Measurements from ENCODE around the gene CLIC1.

DNA sequence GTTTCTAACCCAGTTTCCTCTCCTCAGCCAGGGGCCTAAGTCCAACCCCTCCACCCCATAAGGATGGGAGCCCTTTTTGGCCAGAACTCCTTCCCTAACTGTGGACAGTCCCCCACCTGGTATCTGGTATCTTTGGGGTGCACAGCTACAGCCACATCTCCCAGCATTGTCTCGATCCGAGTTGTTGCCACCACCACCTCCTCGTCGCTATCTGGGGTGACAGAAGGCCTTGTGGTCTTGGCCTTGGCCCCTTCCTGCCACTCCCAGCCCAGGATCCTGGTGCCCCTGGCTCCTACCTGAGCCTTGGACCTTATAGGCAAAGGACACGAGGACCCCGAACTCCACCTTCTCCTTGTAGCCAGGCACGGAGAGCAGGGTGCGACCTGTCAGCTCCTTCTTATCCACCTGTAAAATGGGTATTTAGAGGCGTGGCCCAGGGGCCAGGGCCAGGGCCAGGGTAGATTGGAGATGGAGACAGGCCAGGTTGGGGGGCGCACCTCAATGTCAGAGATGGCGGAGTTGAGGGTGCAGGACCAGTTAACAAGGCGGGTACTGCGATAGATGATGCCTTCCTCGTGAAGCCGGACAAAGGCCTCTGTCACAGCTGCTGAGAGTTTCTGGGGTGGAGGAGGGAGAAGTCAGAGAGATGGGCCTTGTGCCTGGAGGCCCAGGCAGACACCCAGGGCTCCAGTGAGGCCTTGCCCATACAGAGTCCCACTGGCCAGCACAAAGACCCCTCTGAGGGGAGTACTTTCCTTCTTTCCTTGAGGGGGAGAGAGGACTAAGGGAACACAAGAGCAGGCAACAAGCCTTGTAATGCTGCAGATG is 48.0 kb upstream of the CLIC1 start:
- TF ChIP-seq, protein P1, sequence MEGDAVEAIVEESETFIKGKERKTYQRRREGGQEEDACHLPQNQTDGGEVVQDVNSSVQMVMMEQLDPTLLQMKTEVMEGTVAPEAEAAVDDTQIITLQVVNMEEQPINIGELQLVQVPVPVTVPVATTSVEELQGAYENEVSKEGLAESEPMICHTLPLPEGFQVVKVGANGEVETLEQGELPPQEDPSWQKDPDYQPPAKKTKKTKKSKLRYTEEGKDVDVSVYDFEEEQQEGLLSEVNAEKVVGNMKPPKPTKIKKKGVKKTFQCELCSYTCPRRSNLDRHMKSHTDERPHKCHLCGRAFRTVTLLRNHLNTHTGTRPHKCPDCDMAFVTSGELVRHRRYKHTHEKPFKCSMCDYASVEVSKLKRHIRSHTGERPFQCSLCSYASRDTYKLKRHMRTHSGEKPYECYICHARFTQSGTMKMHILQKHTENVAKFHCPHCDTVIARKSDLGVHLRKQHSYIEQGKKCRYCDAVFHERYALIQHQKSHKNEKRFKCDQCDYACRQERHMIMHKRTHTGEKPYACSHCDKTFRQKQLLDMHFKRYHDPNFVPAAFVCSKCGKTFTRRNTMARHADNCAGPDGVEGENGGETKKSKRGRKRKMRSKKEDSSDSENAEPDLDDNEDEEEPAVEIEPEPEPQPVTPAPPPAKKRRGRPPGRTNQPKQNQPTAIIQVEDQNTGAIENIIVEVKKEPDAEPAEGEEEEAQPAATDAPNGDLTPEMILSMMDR (IDR thresholded peaks at IDR 0.05), result no peak
- TF ChIP-seq POLR2A (IDR thresholded peaks at IDR 0.05) (no peak), POLR2AphosphoS5 (IDR thresholded peaks at IDR 0.05) (no peak)

Data from gastroesophageal sphincter (tissue), 3 donors.